ENCODE measurements around the gene KDM8.

Gene KDM8

GRCh38 chr16:27269300-27270150 is 66.2 kb downstream of the KDM8 start:
- no peak for DNase-seq (ENCODE audit: low read depth)

GRCh38 chr16:27270349-27270748 is 67.0 kb downstream of the KDM8 start:
- no peak for DNase-seq (ENCODE audit: low read depth)
